HG02759 (cell line): ENCODE results near the gene PLEK2.
"Not testable (repeated sequence)": the region's sequence is repeated elsewhere in the genome, so short reads cannot be mapped to it uniquely, and the experiment has no call there.

Source experiments
- ATAC-seq: cut with Tn5 transposase; IDR thresholded peaks from one replicate; pipeline ENCODE4 v1.9.1; 2021; ENCODE audit warnings: mild to moderate bottlenecking, moderate library complexity; ENCODE audit not compliant: unreplicated experiment

The PLEK2 gene

GRCh38 chr14:67360470-67361206, 51.3 kb downstream of the PLEK2 start:
- peak; percentile 27 for ATAC-seq

DNA sequence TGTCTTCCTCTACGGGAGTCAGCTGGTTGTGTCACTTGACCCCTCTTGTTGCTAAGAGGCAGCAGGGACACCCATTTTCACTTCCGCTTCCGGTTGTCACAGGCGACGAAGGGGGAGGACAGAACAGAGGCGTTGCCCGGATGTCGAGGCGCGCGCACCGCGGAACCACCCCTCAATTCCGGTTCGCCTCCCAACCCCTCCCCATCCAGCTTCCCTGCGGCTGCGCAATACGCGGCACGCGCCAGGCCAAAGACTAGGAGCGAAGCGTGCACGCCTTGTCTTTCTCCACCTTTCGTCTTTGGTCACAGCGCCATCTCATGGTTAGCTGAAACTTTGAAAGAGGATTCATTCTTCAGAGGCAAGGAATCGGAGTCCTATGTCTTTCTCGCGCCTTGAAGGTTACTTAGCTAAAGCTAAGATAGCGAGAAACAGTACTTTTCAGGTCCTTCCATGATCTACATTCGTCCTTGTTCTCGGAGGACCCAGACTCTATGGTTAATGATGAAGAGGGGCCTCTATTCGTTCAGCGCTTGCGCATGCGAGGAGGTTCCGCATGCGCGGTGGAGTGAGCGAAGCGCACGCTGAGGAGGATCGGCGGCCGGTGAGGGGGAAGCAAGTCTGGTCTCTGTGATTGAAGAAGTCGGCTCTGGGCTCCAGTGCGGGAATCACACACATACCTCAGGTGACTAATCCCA, 52.0 kb downstream of the PLEK2 start, which contains the start of the genes ATP6V1D and EIF2S1:
TSS of gene ATP6V1D (minus strand) at position 30 of the 695 bp plus-strand sequence. CDS start 106 bp downstream, outside the sequence.
TSS of gene EIF2S1 (plus strand) at position 554 of the 695 bp plus-strand sequence. CDS start 4,440 bp downstream, outside the sequence.
- ATAC-seq: peak; percentile 90

DNA sequence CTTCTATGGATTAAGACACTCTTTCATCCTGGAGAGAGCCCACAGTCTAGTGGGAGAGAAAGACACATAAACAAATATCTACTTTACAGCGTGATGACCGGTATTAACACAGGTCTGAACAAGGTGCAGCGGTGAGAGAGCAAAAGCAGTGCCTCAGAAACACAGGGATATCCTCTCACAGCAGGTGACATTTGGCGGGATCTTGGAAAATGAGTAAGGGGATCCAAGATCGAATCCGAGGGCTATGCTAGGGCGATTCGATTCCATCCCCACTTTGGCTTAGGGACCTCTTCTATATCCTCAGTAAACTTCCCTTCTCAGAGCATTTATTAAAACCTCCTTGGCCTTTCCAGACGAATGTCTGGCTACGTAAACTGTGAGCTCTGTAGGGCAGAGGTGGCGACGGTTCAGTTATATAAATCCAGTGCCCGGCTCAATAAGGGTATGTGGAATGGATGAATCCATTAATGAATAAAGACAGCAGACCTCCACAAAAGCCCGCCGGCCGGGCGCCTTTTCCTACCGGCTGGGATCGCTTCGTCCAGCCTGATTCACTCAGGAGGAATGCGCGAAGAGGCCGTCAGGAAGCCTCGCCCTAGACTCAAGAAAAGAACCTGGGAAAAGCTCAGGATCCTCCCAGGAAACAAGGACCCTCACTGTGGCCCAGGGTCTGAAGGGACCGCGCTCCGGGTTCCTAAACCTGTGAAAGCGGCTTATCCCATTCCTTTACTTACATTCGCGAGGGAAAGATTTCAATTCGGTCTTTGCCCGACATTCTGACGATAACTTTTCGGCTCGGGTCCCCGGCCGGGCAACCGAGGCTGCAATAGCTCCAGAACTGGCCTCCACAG, 52.8 kb downstream of the PLEK2 start:
- peak; percentile 2 for ATAC-seq

DNA sequence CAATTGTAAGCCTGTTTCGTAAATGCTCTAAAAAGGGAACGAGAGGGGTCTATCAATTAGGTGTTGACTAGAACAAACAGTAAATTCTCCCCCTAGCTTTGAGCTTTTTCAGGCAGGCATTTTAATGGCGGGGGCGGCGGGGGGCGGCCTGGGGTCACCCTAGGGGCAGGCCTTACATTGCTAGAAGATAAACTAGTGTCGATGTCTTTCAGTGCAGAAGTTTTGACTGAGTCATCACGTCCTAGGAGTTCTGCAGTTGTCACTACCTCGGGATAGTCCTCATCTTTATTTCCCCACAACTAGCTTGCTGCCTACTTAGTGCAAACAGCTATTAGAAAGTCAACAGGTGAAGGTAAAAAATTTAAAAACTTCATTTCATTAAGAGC, 54.0 kb downstream of the PLEK2 start:
- no peak for ATAC-seq

DNA sequence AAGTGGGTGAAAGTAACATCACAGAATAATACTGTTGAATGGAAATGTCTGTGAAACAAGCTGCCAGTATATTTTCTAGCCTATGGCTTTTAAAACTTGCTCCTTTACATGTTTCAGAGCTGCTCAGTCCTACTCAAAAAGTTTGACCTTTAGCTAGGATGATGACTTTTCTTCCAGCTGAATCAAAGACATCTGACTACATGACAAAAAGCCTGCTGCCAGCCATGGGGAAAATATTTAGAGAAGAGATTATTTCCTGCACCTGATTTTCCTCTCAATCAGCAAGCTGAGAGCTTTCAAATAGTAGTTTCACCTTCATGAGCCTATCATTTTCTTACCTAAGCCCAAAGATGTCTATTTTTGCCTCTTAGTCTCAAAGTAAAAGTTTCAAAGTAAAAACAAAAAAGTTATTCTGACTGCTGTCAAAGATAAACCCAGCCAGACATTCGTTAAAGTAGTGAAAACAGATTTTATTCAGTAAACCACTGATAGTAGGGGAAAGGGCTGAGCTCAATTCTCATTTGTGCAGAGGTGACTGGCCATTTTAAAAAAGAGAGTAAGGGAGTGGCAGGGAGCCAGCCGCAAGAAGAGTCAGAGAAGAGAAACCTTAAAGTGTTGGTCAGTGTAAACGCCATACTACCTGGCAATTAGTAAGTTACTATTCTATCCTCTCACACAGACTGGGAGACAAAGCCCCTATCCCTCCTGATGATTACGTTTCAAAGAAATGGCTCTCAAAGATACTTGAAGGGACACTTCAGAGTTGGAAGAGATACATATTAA, 54.6 kb downstream of the PLEK2 start:
- no peak for ATAC-seq

DNA sequence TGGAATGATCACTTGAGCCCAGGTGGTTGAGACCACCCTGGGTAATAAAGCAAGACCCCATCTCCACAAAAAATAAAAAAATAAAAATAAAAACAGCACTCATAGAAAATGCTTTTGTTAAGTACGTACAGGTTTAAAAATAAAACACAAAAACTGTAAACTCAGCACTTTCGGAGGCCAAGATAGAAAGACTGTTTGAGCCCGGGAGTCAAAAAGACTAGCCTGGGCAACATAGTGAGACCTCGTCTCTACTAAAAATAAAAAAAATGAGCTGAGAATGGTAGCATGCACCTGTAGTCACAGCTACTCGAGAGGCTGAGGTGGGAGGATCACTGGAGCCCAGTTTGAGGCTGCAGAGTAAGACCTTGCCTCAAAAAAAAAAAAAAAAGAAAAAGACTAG, 59.9 kb downstream of the PLEK2 start:
- no peak for ATAC-seq

DNA sequence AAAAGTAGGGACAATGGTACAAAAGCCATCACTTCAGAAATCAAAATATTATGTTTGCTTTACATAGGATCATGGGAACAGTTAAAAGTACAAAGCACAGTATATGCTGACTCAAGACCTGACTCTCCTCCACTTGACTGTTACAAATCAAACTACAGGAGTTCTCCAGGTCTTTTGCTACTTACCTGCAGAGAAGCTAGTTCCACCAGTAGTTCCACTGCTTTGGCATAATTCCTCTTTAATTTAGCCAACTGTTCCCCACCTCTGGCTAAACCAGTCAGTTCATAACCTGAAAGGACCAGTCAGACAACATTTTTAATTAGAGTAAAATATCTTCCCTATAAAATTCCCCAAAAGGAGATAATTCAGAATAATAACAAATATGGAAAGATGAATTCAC, 66.4 kb downstream of the PLEK2 start:
- no peak for ATAC-seq

GRCh38 chr14:67343601-67344230, 68.2 kb downstream of the PLEK2 start:
- no peak for ATAC-seq

DNA sequence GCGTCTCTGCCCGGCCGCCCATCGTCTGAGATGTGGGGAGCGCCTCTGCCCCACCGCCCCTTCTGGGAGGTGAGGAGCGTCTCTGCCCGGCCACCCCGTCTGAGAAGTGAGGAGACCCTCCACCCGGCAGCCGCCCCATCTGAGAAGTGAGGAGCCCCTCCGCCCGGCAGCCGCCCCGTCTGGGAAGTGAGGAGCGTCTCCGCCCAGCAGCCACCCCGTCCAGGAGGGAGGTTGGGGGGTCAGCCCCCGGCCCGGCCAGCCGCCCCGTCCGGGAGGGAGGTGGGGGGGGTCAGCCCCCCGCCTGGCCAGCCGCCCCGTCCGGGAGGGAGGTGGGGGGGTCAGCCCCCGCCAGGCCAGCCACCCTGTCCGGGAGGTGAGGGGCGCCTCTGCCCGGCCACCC, 70.7 kb downstream of the PLEK2 start:
- ATAC-seq: not testable (repeated sequence)
